GM19023 (cell line): Measurements from ENCODE around the gene CLDN6.

Experiments used
- ATAC-seq: cut with Tn5 transposase; IDR thresholded peaks from one replicate; pipeline ENCODE4 v1.9.1; 2021; ENCODE audit warnings: mild to moderate bottlenecking, moderate library complexity; ENCODE audit not compliant: unreplicated experiment

CLDN6 gene

GRCh38 chr16:3029491-3030221 is 11.7 kb upstream of the CLDN6 start:
- no peak for ATAC-seq

- ATAC-seq = no peak
Observed at GRCh38 chr16:3028716-3029319, 10.8 kb upstream of the CLDN6 start.

DNA sequence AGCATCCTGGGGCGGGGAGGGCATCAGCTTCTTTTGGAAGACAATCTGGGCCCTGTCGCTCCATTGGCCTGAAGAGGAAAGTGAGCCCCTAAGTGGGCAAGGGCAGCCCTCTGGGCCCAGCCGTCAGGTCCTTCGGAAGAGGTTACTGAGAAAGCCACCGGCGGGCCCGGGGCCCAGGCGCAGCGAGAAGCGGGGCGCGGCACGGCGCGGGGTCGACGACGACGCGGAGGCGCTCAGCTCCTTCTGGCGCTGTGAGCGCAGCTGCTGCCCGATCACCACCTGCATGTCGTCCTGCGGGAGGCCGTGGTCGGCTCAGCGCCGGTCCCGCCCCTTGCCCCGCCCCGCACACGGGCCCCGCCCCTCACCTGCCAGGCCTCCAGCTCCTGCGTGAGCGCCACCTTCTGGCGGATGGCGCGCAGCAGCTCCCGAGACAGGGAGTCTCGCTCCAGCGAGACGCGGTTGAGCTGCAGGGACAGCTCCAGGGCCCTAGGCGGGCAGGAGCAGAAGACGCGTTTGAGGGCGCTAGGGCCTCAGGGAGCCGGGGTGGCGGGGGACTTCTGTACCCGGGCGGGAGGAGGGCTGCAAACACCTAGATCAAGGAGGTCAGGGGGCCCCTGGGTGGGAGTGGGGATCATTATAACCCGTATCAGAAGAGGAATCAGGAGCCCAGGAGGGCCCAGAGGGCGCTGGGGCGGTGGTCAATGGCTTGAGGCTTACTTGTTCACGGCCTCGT is 10.2 kb upstream of the CLDN6 start:
- ATAC-seq = no peak

DNA sequence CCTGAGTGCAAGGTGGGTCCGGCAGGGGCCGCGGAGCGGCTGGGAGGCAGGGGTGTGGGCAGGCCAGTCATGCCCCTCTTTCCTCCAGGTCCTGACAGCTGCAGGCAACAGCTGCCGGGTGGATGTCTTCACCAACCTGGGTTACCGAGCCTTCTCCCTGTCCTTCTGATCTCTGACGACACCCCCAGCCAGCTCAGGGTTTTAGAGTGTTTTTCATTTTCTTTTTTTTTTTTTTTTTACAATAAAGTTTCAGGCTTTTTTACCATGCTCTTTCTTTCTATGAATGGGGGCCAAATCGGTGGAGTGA is 9.5 kb upstream of the CLDN6 start:
- ATAC-seq = no peak

GRCh38 chr16:3026609-3027488 is 8.9 kb upstream of the CLDN6 start:
- no peak for ATAC-seq

DNA sequence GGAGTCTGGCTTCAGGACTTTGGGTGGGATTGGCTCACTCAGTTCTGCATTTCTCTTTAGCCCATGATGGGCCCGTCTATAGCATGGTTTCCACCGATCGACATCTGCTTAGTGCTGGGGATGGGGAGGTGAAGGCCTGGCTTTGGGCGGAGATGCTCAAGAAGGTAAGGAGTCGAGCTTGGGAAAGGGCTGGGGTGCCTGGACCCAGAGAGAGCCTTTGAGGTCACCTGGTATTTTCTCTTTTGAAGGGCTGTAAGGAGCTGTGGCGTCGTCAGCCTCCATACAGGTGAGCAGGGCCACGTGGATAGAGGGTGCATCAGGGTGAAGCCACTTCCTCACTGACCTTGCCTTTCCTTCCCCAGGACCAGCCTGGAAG is 8.0 kb upstream of the CLDN6 start:
- no peak for ATAC-seq

DNA sequence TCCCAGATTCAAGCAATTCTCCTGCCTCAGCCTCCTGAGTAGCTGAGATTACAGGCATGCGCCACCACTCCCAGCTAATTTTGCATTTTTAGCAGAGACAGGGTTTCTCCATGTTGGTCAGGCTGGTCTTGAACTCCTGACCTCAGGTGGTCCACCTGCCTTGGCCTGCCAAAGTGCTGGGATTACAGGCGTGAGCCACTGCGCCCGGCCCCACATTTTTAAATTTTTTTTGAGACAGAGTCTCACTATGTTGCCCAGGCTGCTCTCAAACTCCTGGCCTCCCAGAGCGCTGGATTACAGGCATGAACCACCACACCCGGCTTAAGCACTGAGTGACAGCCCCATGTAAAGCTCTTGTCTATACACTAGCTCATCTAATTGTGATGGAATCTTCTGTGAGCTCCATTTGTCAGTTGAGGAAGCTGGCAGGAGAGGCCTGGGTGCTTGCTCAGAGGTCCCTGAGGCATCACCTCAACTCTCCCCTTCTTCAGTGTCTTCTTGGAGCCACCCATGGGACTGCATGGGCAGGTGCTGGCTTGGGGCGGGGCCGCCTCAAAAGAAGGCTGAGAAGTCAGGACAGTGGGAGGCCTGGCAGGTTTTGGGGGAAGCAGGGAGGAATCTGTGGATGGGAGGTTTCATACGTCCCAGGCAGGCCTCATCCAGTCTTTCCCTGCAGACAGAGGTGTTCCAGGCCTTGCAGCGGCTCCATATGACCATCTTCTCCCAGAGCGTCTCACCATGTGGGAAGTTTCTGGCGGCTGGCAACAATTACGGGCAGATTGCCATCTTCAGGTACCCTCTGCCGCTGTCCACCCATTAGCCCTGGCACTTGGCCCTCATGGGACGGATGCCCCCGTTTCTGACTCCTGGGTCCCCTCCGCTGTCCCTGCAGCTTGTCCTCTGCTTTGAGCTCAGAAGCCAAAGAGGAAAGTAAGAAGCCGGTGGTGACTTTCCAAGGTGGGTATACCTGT is 7.3 kb upstream of the CLDN6 start:
- no peak for ATAC-seq

DNA sequence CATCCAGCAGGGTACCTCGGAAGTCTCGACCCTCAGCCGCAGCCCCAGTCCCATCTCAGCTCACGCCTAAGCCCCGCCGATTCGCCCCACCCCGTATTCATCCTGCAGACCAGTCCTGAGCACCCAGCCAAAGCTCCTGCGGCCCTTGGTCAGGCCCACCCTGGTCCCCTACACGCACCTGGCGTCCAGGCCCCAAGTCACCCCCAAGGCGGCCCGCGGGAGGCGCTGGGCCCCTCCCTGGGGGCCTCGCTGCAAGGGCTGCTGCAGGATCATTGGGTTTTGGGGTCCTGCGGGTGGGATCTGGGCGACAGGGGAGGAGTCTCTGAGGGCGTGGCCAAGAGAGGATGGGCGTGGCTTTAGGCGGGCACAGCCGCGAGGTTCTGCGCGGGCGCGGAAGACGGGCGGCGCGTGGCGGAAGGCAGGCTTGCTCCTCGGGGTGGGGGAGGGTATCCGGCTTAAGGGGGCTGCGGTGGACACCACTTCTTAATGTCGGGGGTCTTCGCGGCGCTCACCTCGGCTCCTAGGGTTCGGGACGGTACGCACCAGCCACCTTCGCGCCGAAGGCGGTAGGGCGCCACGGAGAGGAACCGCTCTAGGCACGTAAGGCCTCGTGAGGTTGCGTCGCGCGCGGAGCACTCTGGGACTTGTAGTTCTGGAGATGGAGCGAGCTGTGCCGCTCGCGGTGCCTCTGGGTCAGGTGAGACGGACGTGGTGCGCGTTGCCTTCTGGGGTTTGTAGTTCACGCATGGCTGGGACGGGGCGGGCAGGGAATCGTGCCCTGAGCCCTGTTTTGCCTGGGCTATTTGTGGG is 5.9 kb upstream of the CLDN6 start, which contains the start of the genes HCFC1R1 and THOC6:
TSS of gene HCFC1R1 (minus strand) at position 274 of the 810 bp plus-strand sequence. CDS start at position 273, 1 bp downstream.
TSS of gene THOC6 (plus strand) at position 367 of the 810 bp plus-strand sequence. CDS start at position 659, 292 bp downstream.
- ATAC-seq = peak; percentile 73

DNA sequence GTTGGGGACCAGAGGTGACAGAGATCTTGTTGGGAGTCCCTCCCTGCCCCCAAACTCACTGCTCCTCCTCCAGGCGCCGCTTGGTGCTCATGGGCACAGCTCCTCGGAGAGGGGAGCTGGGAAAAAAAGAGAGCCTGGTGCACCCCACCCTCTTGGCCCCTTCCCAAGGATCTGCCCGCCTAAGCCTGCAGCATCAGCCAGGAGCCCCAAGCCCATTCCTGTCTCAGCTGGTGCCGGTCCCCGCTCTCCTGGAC is 5.4 kb upstream of the CLDN6 start:
- no peak for ATAC-seq

GRCh38 chr16:3022684-3023414 is 4.9 kb upstream of the CLDN6 start:
- ATAC-seq = no peak

DNA sequence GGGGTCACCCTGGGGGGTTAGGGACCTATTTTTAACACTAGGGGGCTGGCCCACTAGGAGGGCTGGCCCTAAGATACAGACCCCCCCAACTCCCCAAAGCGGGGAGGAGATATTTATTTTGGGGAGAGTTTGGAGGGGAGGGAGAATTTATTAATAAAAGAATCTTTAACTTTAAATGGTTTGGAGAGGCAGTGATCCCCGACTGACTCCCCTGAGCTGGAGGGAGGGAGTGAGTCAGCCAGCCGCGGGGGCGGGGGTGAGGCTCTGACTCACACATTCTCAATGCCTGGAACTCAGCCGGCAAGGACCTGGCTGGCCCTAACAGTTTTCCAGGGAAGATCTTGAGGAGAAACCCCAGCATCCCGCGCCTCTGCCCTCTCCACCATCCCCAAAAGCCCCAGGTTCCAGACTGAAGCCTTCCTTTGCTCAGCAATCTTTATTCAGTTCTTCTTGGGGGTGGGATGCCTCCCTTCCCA is 4.3 kb upstream of the CLDN6 start:
- no peak for ATAC-seq

DNA sequence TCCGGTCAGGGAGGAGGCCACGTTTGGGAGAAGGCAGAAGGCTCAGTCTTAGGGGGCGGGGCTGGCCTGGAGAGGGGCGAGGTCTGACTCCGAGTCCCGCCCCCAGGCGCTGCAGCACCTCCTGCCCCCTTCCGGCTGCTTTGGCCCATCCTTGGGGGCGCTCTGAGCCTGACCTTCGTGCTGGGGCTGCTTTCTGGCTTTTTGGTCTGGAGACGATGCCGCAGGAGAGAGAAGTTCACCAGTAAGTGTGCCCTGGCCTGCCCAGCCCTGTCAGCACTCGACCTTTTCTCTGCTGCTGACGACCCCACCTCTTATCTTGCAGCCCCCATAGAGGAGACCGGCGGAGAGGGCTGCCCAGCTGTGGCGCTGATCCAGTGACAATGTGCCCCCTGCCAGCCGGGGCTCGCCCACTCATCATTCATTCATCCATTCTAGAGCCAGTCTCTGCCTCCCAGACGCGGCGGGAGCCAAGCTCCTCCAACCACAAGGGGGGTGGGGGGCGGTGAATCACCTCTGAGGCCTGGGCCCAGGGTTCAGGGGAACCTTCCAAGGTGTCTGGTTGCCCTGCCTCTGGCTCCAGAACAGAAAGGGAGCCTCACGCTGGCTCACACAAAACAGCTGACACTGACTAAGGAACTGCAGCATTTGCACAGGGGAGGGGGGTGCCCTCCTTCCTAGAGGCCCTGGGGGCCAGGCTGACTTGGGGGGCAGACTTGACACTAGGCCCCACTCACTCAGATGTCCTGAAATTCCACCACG is 3.6 kb upstream of the CLDN6 start:
- ATAC-seq = no peak

GRCh38 chr16:3020604-3021448 is 2.8 kb upstream of the CLDN6 start:
- ATAC-seq = no peak

- ATAC-seq = peak; percentile 23
Observed at GRCh38 chr16:3020247-3020603, 2.2 kb upstream of the CLDN6 start, which contains the start of gene TNFRSF12A. Gene TNFRSF12A, plus strand, starts transcription at chr16:3020368. Its CDS starts 30 bp downstream, at chr16:3020398.

- ATAC-seq = no peak
Observed at GRCh38 chr16:3019594-3020246, 1.7 kb upstream of the CLDN6 start.

DNA sequence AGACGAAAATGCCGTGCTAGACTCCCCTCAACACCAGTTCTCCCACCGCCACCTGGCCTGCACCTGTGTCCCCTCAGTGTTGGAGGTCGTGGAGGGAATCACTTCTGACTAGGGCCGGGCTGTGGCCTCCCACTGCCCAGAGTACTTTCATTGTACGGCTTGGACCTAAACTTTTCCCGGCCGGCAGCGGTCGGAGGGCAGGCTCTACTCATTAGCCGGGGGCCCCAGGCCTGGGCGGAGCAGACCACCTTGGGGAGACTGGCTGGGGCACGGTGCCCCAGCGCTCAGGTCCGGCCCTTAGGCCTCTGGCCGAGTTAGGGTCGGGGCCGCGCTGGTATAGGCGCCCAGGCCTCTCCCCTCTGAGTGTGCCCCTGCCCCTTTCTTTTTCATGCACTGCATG is 639 bp downstream of the CLDN6 start:
- ATAC-seq = no peak
